ENCODE results near the gene PDZRN4.

The PDZRN4 gene

GRCh38 chr12:41188058-41188840 lies at the start of gene PDZRN4:
TSS of gene PDZRN4 (plus strand) at chr12:41188320.
- H3K4me3 ChIP-seq (ENCODE audit: low read depth, low read length) = no peak within 1 kb of the TSS
- TF ChIP-seq CTCF (conservative IDR thresholded peaks at IDR 0.05; ENCODE audit: low read depth, low read length) = no peak
- no peak for DNase-seq (ENCODE audit: low read depth)

- no peak overlapping the region for H3K4me3 ChIP-seq (ENCODE audit: low read depth, low read length)
- TF ChIP-seq CTCF (conservative IDR thresholded peaks at IDR 0.05; ENCODE audit: low read depth, low read length) = no peak
- no peak for DNase-seq (ENCODE audit: low read depth)
Measured at GRCh38 chr12:41140117-41140516, 48.0 kb upstream of the PDZRN4 start.

GRCh38 chr12:41141104-41141503 lies 47.0 kb upstream of the PDZRN4 start:
- no peak overlapping the region for H3K4me3 ChIP-seq (ENCODE audit: low read depth, low read length)
- TF ChIP-seq CTCF (conservative IDR thresholded peaks at IDR 0.05; ENCODE audit: low read depth, low read length) = no peak
- no peak for DNase-seq (ENCODE audit: low read depth)

- no peak overlapping the region for H3K4me3 ChIP-seq (ENCODE audit: low read depth, low read length)
- DNase-seq (ENCODE audit: low read depth) = no peak
- no peak for TF ChIP-seq CTCF (conservative IDR thresholded peaks at IDR 0.05; ENCODE audit: low read depth, low read length)
Measured at GRCh38 chr12:41142376-41142775, 45.7 kb upstream of the PDZRN4 start.

- DNase-seq (ENCODE audit: low read depth) = no peak
- no peak for TF ChIP-seq CTCF (conservative IDR thresholded peaks at IDR 0.05; ENCODE audit: low read depth, low read length)
Measured at GRCh38 chr12:41151793-41152192, 36.3 kb upstream of the PDZRN4 start.

GRCh38 chr12:41162461-41162860 lies 25.7 kb upstream of the PDZRN4 start:
- no peak for TF ChIP-seq CTCF (conservative IDR thresholded peaks at IDR 0.05; ENCODE audit: low read depth, low read length)
- DNase-seq (ENCODE audit: low read depth) = no peak
- no peak overlapping the region for H3K4me3 ChIP-seq (ENCODE audit: low read depth, low read length)

More at GRCh38 chr12:41151793-41152192, 36.3 kb upstream of the PDZRN4 start:
- no peak overlapping the region for H3K4me3 ChIP-seq (ENCODE audit: low read depth, low read length)

- no peak overlapping the region for H3K4me3 ChIP-seq (ENCODE audit: low read depth, low read length)
- no peak for TF ChIP-seq CTCF (conservative IDR thresholded peaks at IDR 0.05; ENCODE audit: low read depth, low read length)
- DNase-seq (ENCODE audit: low read depth) = no peak
Measured at GRCh38 chr12:41167701-41168100, 20.4 kb upstream of the PDZRN4 start.
